Lower lobe of right lung (tissue), 2 donors: ENCODE measurements around the gene SSX2IP. TPM values are rescaled to one million over a fixed set of nuclear protein-coding genes. Genes with fewer than 3 reads are reported as not detected.
A peak's percentile ranks its signal among the peaks of the same experiment; 100 is the strongest.

Experiments used
- ATAC-seq, 2 donors: fragments of 200-7000 bp; cut with Tn5 transposase; one replicate each; pipeline ENCODE4 v1.9.1; 2020 to 2022; ENCODE audit warnings: mild to moderate bottlenecking in 2 of 2, moderate library complexity in 2 of 2
- DNase-seq: peaks from one replicate; pipeline ENCODE4 v3.0.0-alpha.2; 2020
- H3K27ac ChIP-seq: fragments of 200-600 bp; one replicate; pipeline ENCODE4 v1.8.0; 2022
- H3K27me3 ChIP-seq: fragments of 200-600 bp; one replicate; pipeline ENCODE4 v1.8.0; 2022; ENCODE audit warnings: low read depth
- H3K36me3 ChIP-seq: fragments of 200-600 bp; one replicate; pipeline ENCODE4 v1.8.0; 2022; ENCODE audit warnings: mild to moderate bottlenecking
- H3K4me1 ChIP-seq: fragments of 200-600 bp; one replicate; pipeline ENCODE4 v1.8.0; 2022
- H3K4me3 ChIP-seq: fragments of 200-600 bp; one replicate; pipeline ENCODE4 v1.8.0; 2022; ENCODE audit warnings: mild to moderate bottlenecking
- H3K9me3 ChIP-seq: fragments of 200-600 bp; one replicate; pipeline ENCODE4 v1.8.0; 2022
- CTCF ChIP-seq: fragments of 200-600 bp; IDR thresholded peaks from one replicate; pipeline ENCODE4 v1.8.0; 2022; ENCODE audit warnings: antibody characterized with exemption, mild to moderate bottlenecking
- intact Hi-C: fragments of 100-400 bp; cut with DNase I; formaldehyde crosslinking; loops from one replicate; pipeline ENCODE4 v1.11.0; 2022
- long read RNA-seq: library from polyadenylated mRNA; unstranded; transcript quantifications from one replicate; pipeline ENCODE4 v2.0.0, GENCODE V29; 2021
- total RNA-seq: library from RNA; stranded (reverse); fragmentation: NEBNext Ultra II Directional; extraction: Animal tissue kit (Norgen Biotek cat#: 25700); gene quantifications from one replicate; pipeline ENCODE4 v1.2.1, GENCODE V29; 2021
- donor health status: DM: no; HTN: yes; CAD: no; lungs with severe emphysema.

Gene SSX2IP, protein sequence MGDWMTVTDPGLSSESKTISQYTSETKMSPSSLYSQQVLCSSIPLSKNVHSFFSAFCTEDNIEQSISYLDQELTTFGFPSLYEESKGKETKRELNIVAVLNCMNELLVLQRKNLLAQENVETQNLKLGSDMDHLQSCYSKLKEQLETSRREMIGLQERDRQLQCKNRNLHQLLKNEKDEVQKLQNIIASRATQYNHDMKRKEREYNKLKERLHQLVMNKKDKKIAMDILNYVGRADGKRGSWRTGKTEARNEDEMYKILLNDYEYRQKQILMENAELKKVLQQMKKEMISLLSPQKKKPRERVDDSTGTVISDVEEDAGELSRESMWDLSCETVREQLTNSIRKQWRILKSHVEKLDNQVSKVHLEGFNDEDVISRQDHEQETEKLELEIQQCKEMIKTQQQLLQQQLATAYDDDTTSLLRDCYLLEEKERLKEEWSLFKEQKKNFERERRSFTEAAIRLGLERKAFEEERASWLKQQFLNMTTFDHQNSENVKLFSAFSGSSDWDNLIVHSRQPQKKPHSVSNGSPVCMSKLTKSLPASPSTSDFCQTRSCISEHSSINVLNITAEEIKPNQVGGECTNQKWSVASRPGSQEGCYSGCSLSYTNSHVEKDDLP
- total RNA-seq = 5.8 TPM
- long read RNA-seq, full-length matches to known transcripts = 5 of 18 reads
- long read RNA-seq, partial matches to known transcripts = 1 of 18 reads
- long read RNA-seq, other reads (novel, unspliced or antisense) = 12 of 18 reads

- H3K4me1 ChIP-seq = peaks cover 20% of the 10 kb centered on the region
- DNase-seq (peak; percentile 97), ATAC-seq (peak; percentile 98)
- H3K36me3 ChIP-seq = no peaks in the 10 kb centered on the region
- peak within 1 kb of the TSS; percentile 82 for H3K4me3 ChIP-seq
- no peaks in the 10 kb centered on the region for H3K27me3 ChIP-seq
- H3K9me3 ChIP-seq = no peaks in the 10 kb centered on the region
- intact Hi-C loops = no loop called here
- H3K27ac ChIP-seq = peak within 1 kb of the TSS; percentile 76
- TF ChIP-seq CTCF = no peak
Observed at GRCh38 chr1:84690397-84691121, at the start of gene SSX2IP. TSS of gene SSX2IP (minus strand) at chr1:84690461. CDS start at chr1:84671219, 19,242 bp downstream.

DNA sequence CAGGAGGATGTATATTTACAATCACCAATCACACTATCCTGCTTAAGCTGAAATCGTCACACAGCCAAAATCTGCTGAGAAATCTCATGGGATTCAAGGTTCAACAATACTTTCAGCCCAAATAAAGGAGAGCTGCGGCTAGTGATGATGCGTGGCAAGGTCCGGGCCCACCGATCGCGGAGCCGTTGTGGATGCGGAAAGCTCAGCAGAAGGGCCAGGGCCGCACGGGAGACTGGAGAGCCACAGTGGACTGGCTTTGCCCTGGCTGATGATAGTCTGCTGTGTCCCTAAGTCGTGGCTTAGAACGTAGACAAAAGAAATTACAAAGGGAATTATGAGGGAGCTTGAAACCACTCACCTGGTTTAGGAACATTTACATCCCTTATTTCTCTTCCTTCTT, 48.0 kb upstream of the SSX2IP start:
- Histone ChIP-seq H3K9me3 (no peaks in the 10 kb centered on the region), H3K4me1 (no peaks in the 10 kb centered on the region), H3K27me3 (peaks cover 5% of the 10 kb centered on the region), H3K27ac (no peak overlapping the region), H3K36me3 (no peaks in the 10 kb centered on the region), H3K4me3 (no peak overlapping the region)
- intact Hi-C loops = no loop called here
- TF ChIP-seq CTCF = no peak
- ATAC-seq (no peak), DNase-seq (no peak)

GRCh38 chr1:84737590-84737989, 47.3 kb upstream of the SSX2IP start:
- Histone ChIP-seq H3K9me3 (no peaks in the 10 kb centered on the region), H3K27me3 (peaks cover 5% of the 10 kb centered on the region), H3K27ac (no peak overlapping the region), H3K36me3 (no peaks in the 10 kb centered on the region), H3K4me1 (no peaks in the 10 kb centered on the region), H3K4me3 (no peak overlapping the region)
- no peak for DNase-seq
- no peak for ATAC-seq
- intact Hi-C loops = no loop called here
- TF ChIP-seq CTCF = no peak

DNA sequence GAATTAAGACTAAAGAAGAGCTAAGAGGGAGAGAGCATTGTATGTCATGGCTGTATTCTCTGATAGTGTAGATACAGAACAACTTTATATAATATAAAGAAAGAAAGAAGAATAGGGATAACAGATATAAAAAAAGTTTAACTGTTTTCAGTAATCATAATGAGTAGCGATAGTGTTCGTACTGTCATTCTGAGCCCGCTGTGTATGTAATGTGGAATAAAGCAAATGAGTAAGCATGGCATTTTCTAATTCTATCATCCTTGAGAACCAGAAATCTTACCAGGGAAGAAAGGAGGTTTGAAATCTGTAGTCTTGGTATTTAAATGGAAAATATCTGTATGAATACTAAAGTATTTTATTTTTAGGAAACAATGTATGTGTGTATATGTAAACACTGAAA, 46.7 kb upstream of the SSX2IP start:
- DNase-seq = no peak
- intact Hi-C loops = no loop called here

More for the DNA sequence above, 46.7 kb upstream of the SSX2IP start:
- Histone ChIP-seq H3K27ac (no peak overlapping the region), H3K4me3 (no peak overlapping the region), H3K36me3 (no peaks in the 10 kb centered on the region), H3K4me1 (no peaks in the 10 kb centered on the region), H3K27me3 (peaks cover 5% of the 10 kb centered on the region), H3K9me3 (no peaks in the 10 kb centered on the region)
- no peak for TF ChIP-seq CTCF
- ATAC-seq = no peak
